GM10248 (cell line): ENCODE results near the gene HOXA2.

Experiments used
- CTCF ChIA-PET: fragments of 300-600 bp; sonication (Branson Sonifier 250); formaldehyde crosslinking; extraction: SDS; loops from one replicate; lab custom pipeline; 2021; ENCODE audit warnings: antibody characterized with exemption; lab: Yijun Ruan, JAX
- POLR2A ChIA-PET: fragments of 350-650 bp; sonication (Branson Sonifier 250); formaldehyde crosslinking; extraction: SDS; loops from one replicate; lab custom pipeline; 2020; ENCODE audit warnings: antibody characterized with exemption; lab: Yijun Ruan, JAX
- DNase-seq: peaks from one replicate; pipeline ENCODE4 v3.0.0; 2012; ENCODE audit errors: extremely low spot score
- TF ChIP-seq, protein P1 (sequence below): IDR thresholded peaks from 2 replicates; pipeline ENCODE4 v1.5.1; 2012; ENCODE audit warnings: mild to moderate bottlenecking, low read depth; ENCODE audit errors: extremely low read depth, missing control alignments, control extremely low read depth

The HOXA2 gene

DNA sequence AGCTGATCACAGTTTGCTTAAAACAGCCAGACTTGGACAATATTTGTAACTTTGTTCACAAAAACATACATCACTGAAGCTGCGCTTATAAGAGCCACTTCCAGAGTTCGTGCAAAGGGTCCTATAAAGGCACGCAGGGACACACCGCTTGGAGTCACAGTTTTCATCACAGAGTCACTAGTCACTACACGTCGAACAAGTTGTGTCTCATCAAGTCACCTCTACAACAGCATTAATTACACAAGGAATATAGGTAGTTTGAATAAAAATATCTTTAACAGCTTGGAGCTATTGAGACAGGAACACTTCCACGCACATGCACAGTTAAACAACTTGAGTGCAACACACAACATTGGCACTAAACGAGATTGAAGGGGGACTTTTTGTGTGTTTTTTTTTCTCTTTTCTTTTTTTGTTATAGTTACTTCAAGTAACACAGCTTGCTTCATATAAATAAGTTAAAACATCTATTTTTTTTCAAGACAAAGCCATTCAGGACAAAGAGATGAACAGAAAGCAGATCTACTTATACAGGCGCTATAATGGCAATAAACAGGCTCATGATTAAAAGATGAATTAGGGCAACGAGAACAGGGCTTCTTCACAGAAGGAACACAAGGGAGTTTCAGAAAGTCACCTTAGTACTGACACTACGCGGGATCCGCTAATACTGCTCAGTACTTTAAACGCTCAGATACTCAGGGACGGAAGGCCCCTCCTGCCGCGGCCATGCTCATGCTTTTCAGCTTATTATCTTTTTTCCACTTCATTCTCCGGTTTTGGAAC lies 38.8 kb upstream of the HOXA2 start:
- TF ChIP-seq, protein P1, sequence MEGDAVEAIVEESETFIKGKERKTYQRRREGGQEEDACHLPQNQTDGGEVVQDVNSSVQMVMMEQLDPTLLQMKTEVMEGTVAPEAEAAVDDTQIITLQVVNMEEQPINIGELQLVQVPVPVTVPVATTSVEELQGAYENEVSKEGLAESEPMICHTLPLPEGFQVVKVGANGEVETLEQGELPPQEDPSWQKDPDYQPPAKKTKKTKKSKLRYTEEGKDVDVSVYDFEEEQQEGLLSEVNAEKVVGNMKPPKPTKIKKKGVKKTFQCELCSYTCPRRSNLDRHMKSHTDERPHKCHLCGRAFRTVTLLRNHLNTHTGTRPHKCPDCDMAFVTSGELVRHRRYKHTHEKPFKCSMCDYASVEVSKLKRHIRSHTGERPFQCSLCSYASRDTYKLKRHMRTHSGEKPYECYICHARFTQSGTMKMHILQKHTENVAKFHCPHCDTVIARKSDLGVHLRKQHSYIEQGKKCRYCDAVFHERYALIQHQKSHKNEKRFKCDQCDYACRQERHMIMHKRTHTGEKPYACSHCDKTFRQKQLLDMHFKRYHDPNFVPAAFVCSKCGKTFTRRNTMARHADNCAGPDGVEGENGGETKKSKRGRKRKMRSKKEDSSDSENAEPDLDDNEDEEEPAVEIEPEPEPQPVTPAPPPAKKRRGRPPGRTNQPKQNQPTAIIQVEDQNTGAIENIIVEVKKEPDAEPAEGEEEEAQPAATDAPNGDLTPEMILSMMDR, result no peak
- ChIA-PET POLR2A (no interaction called here), CTCF (interaction anchor here (0.9 to 1.1 kb wide), 2 partner anchors 20 to 771 kb away, joined by 3 to 4 read pairs; no protein-coding TSS in a partner anchor)
- no peak for DNase-seq

DNA sequence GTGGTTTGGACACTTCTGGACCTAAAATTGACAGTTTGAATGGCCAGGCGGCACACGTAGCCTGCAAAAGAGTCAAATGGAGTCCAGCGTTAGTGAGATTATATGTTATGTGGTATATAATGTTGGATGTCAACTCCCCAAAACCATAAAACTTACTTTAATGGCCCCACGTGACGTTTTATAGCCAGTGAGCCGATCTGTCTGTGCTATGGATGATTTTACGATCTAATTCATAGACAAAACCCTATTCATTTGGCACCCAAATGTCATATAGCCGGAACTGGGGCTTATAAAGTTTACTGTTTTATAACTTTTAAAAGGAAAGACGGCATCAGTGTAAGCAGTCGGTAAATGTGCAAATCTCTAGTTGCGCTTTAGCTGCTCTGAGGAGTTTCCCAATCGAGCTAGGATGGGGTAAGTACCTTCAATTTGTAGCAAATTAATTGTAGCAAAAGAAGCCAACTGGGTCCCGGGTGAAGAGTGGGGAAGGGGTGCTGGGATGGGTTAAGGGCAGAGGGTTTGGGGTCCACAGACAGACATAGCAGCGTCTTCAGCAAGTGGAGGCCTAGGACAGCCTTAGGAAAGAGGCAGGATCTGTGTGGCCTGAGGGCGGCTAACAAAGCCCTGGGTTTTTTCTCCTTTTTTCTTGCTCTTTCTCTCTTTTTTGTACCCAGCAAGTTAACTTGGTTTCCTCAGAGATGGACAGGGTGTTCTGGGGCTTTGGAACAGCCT lies 37.8 kb upstream of the HOXA2 start:
- CTCF ChIA-PET, result no interaction called here
- DNase-seq, result no peak
- POLR2A ChIA-PET, result no interaction called here
- TF ChIP-seq, protein P1, result no peak

DNA sequence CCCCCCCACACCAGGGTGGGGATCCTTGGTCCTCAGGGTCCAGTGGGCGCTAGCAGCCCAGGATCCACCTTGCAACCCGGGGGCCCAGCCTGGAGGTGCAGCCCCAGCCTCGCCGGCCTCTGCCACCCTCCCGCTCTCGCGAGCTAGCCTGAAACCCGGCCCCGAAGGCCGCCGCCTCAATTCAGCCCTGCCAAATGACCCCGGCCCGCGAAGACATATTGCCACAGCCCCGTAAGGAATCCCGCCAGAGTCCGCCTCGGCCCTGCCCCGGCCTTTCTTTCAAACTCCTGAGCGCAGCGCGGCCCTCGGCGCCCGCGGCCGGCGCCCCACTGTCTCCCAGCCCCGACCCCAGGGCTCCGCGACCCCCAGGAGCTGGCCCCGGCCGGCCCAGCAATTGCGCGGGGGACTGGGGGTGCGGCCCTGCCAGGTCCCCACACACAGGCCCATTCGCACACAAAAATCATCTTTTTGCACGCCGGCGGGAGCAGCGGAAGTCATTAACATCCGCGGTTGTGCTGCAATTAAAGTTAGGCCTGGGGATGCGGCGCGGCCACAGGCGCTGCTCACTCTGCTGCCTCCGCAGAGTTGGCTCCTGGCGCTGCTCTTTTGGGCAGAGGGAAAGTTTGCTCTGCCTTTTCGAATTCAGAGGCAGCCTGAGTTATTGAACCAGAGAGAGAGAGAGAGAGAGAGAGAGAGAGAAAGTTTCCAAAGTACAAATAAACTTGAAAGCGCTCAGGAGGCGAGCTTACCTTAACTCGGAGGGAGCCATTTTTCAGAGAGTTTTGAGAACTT lies 37.0 kb upstream of the HOXA2 start:
- CTCF ChIA-PET, result no interaction called here
- TF ChIP-seq, protein P1, result no peak
- POLR2A ChIA-PET, result no interaction called here
- no peak for DNase-seq

DNA sequence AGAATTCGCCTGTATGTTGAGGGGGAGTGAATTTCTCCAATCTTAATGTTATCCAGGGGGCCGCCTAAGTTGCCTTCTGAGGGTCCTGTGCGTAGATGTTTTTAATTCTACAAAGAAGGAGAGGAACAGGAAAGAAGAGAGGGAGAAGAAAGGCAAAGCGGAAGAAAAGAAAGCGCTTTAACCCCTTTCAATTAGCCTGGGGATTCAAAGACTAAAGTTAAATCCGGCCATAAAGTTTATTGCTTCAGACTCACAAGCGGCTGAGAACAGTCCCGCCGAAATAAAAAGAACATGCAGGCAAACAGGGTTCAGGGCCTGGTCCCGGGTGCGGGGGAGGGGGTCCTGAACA lies 36.5 kb upstream of the HOXA2 start:
- ChIA-PET CTCF (no interaction called here), POLR2A (no interaction called here)
- TF ChIP-seq, protein P1, result no peak
- no peak for DNase-seq

DNA sequence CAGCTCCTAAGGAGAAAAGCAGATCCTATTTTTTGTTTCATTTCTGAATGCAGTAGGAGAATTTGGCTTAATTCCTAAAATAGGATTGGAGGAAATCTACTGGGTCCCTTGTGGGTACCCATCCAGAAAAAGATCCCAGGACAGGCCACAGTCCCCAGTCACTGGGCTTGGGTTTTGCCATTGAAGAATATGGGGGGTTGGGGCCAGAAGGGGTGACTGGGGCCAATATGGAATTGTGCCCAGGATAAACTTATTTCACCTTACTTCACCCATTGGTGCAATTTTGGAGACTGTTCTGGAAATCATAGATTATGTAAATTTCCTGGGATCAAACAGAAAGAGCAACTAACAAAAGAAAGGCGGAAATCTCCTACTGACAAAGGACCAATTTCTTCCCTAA lies 36.0 kb upstream of the HOXA2 start:
- TF ChIP-seq, protein P1, result no peak
- ChIA-PET POLR2A (no interaction called here), CTCF (no interaction called here)
- no peak for DNase-seq

DNA sequence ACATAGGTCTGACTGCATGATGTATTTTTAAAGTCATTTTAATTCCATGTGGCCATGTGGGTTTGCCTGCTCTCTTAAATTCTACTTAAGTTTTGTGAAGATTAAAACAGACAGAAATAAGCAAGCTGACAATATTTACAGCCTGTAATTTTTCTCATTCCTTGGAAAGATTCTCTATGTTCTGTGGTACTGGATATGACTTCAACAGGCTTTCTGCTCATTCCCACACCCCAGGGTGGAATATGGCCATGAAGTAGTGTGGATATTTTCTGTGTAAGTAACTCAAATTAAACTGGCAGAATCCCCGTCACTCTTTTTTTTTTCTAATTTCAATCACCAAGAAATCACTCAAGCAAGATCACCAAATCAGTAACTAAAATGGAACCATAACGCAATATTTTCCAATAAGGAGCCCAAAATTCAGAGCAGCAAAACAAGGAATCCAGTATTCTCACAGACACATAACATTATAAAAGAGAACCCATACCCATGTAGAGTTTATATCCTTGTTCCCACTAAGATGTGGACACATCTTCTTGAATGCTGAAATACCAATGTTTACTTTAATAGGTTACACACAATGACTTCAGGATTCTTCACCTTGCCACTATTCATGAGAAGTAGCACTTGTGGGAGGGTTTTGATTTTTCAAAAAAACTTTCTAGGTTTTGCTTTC lies 35.3 kb upstream of the HOXA2 start:
- TF ChIP-seq, protein P1, result no peak
- DNase-seq, result no peak
- CTCF ChIA-PET, result no interaction called here
- POLR2A ChIA-PET, result no interaction called here
